Measurements from ENCODE around the gene ZNF521. TPM values are rescaled to one million over a fixed set of nuclear protein-coding genes. Genes with fewer than 3 reads are reported as not detected.

The ZNF521 gene
- total and polyA plus RNA-seq, 2 donors (not counting 3 experiments of a cell fraction or from before 2014, with no cell fraction given) = 111 to 168 TPM

- no peak for FAIRE-seq
- intact Hi-C loops (cut with micrococcal nuclease) = loop anchor here (2.0 to 10.0 kb wide), 2 partner anchors 60 to 606 kb away; no protein-coding TSS in a partner anchor
These were observed 63.5 kb downstream of the ZNF521 start for GRCh38 chr18:25288340-25288938.

More at GRCh38 chr18:25288340-25288938, 63.5 kb downstream of the ZNF521 start:
- ChIA-PET POLR2A (no interaction called here), CTCF (interaction anchor here (1.2 to 1.9 kb wide), 4 partner anchors 9 to 544 kb away, joined by 3 to 9 read pairs (median 4); no protein-coding TSS in a partner anchor)
- dilution Hi-C loops (cut with MboI; ENCODE audit: extremely low pct_ligation_motif_present, low sequenced_read_pairs) = no loop called here
- no peak for DNase-seq (ENCODE audit: low read depth, low spot score)
- Histone ChIP-seq H3K27ac (ENCODE audit: insufficient read depth, low read depth, low read length) (peak overlapping the region; percentile 75), H4K20me1 (replicated peaks; ENCODE audit: control insufficient read depth, extremely low read depth, insufficient read depth, low read length) (no peaks in the 10 kb centered on the region), H2AFZ (ENCODE audit: low read depth, low read length) (no peak overlapping the region), H3K4me2 (ENCODE audit: insufficient read depth, low read length) (peak overlapping the region; percentile 45), H3K27me3 (ENCODE audit: control insufficient read depth in 2 of 2, insufficient read depth in 2 of 2, low read length in 2 of 2) (no peaks in the 10 kb centered on the region), H3K9me1 (replicated peaks; ENCODE audit: control insufficient read depth, extremely low read depth, insufficient read depth, low read length) (no peaks in the 10 kb centered on the region), H3K9ac (replicated peaks; ENCODE audit: extremely low read depth, insufficient read depth, low read length) (peak overlapping the region; percentile 39), H3K36me3 (ENCODE audit: control insufficient read depth in 2 of 2, extremely low read depth in 1 of 2, insufficient read depth in 2 of 2, low read length in 2 of 2) (peaks cover 3% of the 10 kb centered on the region in 2 experiments), H3K4me3 (replicated peaks in 1 of 3; ENCODE audit: insufficient read depth in 1 of 3, low read depth in 1 of 3, low read length in 3 of 3) (no peak overlapping the region), H3K79me2 (ENCODE audit: control insufficient read depth, insufficient read depth, low read length) (peaks cover 68% of the 10 kb centered on the region), H3K4me1 (ENCODE audit: control insufficient read depth, extremely low read depth, insufficient read depth, low read length) (peaks cover 48% of the 10 kb centered on the region), H3K9me3 (replicated peaks; ENCODE audit: control insufficient read depth, insufficient read depth, low read length) (no peaks in the 10 kb centered on the region)
- no peak for TF ChIP-seq MYC (IDR thresholded peaks at IDR 0.05; ENCODE audit: low read depth, low read length)
- TF ChIP-seq GATA2 (IDR thresholded peaks at IDR 0.05; ENCODE audit: insufficient read depth, insufficient read length, low read depth, low read length) = no peak
- TF ChIP-seq JUN (IDR thresholded peaks at IDR 0.05; ENCODE audit: borderline replicate concordance, insufficient read depth, insufficient read length, low read depth) = no peak
- TF ChIP-seq CTCF (IDR thresholded peaks at IDR 0.05; ENCODE audit: extremely low read depth in 1 of 2, insufficient read depth in 1 of 2, low read depth in 1 of 2, low read length in 2 of 2) = no peak
- TF ChIP-seq POLR2AphosphoS5 (IDR thresholded peaks at IDR 0.05; ENCODE audit: insufficient read depth, low read depth, low read length) = no peak
- TF ChIP-seq FOS (IDR thresholded peaks at IDR 0.05; ENCODE audit: borderline replicate concordance, insufficient read depth, low read length) = no peak
- TF ChIP-seq EZH2 (IDR thresholded peaks at IDR 0.05; ENCODE audit: borderline replicate concordance, low read depth, low read length, severe bottlenecking) = no peak
- TF ChIP-seq MAX (IDR thresholded peaks at IDR 0.05; ENCODE audit: insufficient read depth, insufficient read length) = no peak
- no peak for TF ChIP-seq POLR2A (IDR thresholded peaks at IDR 0.05; ENCODE audit: low read depth, low read length)
- TSS peak; percentile 59 for BruUV-seq (replicated peaks)

Measured in endothelial cell of umbilical vein (primary cell).